HL-60 (cell line): ENCODE data around the gene SLC11A2.

ENCODE experiments used
- GABPA ChIP-seq: IDR thresholded peaks from 2 replicates; pipeline ENCODE4 v1.6.1; 2012; ENCODE audit warnings: low read depth
- TF ChIP-seq, protein P1 (sequence below): IDR thresholded peaks from one replicate; pipeline ENCODE4 v1.5.1; 2011; ENCODE audit warnings: low read length, control low read depth, inconsistent platforms; ENCODE audit not compliant: insufficient read depth
- TF ChIP-seq, protein P2 (sequence below): IDR thresholded peaks from 2 replicates; pipeline ENCODE4 v1.6.1; 2012; ENCODE audit warnings: low read depth; ENCODE audit not compliant: insufficient replicate concordance

DNA sequence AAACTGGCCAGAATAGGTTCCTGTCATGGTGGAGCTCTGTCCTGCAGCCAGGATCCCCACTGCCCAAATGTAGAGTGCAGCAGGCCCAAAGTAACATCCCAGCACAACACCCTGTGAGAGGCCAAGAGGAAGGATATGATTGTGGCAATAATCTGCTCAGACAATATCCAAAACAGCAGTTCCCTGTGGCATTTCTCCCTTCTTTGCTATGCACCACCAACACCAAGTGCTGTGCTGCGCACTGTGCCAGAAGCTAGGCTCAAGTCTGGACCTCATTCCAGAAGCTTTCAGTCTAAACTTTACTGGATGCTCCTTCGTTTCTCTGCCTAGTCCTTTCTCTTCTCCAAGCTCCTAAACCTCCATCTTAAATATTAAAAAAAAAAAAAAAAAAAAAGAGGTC, 33.4 kb downstream of the SLC11A2 start:
- TF ChIP-seq, protein P1, sequence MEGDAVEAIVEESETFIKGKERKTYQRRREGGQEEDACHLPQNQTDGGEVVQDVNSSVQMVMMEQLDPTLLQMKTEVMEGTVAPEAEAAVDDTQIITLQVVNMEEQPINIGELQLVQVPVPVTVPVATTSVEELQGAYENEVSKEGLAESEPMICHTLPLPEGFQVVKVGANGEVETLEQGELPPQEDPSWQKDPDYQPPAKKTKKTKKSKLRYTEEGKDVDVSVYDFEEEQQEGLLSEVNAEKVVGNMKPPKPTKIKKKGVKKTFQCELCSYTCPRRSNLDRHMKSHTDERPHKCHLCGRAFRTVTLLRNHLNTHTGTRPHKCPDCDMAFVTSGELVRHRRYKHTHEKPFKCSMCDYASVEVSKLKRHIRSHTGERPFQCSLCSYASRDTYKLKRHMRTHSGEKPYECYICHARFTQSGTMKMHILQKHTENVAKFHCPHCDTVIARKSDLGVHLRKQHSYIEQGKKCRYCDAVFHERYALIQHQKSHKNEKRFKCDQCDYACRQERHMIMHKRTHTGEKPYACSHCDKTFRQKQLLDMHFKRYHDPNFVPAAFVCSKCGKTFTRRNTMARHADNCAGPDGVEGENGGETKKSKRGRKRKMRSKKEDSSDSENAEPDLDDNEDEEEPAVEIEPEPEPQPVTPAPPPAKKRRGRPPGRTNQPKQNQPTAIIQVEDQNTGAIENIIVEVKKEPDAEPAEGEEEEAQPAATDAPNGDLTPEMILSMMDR = no peak
- TF ChIP-seq, protein P2, sequence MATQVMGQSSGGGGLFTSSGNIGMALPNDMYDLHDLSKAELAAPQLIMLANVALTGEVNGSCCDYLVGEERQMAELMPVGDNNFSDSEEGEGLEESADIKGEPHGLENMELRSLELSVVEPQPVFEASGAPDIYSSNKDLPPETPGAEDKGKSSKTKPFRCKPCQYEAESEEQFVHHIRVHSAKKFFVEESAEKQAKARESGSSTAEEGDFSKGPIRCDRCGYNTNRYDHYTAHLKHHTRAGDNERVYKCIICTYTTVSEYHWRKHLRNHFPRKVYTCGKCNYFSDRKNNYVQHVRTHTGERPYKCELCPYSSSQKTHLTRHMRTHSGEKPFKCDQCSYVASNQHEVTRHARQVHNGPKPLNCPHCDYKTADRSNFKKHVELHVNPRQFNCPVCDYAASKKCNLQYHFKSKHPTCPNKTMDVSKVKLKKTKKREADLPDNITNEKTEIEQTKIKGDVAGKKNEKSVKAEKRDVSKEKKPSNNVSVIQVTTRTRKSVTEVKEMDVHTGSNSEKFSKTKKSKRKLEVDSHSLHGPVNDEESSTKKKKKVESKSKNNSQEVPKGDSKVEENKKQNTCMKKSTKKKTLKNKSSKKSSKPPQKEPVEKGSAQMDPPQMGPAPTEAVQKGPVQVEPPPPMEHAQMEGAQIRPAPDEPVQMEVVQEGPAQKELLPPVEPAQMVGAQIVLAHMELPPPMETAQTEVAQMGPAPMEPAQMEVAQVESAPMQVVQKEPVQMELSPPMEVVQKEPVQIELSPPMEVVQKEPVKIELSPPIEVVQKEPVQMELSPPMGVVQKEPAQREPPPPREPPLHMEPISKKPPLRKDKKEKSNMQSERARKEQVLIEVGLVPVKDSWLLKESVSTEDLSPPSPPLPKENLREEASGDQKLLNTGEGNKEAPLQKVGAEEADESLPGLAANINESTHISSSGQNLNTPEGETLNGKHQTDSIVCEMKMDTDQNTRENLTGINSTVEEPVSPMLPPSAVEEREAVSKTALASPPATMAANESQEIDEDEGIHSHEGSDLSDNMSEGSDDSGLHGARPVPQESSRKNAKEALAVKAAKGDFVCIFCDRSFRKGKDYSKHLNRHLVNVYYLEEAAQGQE = no peak
- TF ChIP-seq GABPA = no peak
